Activated CD8-positive, alpha-beta memory T cell treated with anti-CD3 and anti-CD28 coated beads, Interleukin-2, amount 50 U/mL, for 48 hours (primary cell): ENCODE results near the gene TIFAB.

Experiments used
- DNase-seq: peaks from one replicate; pipeline ENCODE4 v3.0.0-alpha.2; 2020

TIFAB gene

DNA sequence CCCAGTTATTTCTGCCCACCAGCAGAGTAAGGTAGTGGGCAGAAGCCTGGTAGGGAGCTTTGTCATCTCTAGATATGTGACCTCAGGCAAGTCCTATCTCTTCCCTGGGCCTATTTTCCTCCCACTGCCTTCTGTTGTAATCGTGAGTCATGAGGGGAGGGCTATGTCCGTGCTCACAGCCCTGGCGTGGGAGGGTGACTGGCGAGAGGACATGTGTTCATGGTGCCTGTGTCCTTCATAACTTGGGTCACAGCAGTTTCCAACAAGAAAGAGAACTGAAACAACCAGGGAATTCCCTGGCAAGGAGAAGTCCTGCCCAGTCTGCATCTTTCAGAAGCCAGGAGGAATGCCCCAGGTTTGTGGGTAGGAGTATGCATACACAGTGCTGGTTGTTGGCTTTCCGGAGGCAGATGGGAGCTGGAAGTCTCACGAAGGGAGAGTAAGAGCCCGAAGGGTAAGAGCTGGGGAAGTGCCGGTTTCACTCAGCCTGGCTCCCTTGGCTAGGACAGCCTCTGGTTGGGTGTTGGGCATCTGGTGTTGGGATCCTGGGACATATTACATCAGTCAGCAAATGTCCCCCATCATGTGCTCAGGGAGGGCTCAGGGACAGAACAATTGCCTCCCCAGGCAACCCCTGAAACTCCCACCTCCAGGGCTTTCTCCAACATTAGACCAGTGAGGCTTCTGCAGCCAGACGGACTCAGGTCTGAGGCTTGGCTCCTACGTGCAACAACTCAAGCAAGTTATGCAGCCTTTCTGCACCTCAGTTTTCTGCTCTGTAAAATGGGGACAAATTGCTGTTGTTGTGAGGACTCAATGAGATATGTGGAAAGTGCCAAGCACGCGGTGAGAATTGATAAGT lies 4.3 kb upstream of the TIFAB start:
- DNase-seq, result no peak

DNA sequence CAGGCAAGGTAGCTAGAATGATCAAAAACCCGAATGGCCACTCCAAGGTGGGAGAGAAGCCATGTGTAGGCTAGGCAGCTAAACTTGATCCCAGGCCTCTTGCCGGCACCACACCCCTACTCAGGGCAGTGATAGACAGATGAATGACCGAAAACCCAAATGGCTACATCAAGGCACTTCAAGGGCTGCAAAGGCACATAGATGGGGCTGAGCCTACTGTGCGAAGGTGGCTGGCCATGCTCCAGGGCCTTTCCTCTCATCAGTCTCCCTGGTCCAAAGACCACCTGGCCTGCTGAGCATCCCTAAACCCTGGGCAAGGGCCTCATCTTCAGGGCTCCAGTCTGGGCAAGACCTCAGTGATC lies 3.7 kb upstream of the TIFAB start:
- DNase-seq, result no peak

GRCh38 chr5:135454946-135455345 lies 2.8 kb upstream of the TIFAB start:
- DNase-seq, result no peak

- DNase-seq, result no peak
These were observed 1.5 kb upstream of the TIFAB start for GRCh38 chr5:135453613-135454012.

DNA sequence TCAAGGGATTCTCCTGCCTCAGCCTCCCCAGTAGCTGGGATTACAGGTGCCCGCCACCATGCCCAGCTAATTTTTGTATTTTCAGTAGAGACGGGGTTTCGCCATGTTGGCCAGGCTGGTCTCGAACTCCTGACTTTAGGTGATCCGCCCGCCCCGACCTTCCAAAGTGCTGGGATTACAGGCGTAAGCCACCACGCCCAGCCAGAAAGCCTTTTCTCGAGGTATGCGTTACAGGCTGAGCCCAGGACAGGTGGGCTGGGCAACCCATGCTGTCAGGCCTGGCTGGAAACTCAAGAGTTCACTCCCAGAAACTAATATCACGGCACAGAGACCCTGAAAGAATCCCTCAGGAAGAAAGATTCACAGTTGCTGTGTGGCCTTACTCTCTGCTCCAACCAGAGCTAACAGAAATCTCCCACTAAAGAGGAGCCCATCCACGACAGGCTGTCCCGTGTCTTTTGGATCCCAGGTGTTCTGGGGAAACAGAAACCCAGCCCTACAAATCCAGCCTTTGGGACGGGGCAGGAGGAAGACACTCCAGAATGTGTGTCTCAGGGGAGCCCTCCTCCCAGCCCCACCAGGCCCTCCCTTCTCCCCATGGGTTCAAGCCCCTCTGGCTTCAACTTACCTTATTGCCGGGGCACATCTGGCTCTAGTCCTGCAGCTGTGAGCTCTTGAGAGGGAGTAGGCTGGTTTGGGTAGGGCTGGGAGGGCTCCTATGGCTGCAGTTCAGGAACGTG lies 400 bp downstream of the TIFAB start:
- no peak for DNase-seq

DNA sequence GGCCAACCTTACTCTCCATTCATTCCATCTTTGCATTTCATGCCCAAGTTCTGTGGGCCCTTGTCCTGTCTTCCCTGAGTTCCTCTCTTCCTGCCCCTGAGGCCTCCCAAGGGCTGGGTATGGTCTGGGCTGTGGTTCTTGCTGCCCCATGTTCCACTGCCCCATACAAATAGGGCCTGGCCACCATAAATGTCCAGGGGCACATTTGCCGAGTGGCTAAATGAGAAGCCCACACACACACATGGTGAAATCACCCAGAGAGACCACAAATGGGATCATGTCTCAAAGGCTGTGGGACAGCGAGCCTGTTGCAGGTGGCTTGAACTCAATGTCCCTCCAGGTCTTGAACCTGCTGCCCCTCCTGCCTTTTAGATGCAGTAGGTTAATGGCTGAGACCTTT lies 1.2 kb downstream of the TIFAB start:
- no peak for DNase-seq

DNA sequence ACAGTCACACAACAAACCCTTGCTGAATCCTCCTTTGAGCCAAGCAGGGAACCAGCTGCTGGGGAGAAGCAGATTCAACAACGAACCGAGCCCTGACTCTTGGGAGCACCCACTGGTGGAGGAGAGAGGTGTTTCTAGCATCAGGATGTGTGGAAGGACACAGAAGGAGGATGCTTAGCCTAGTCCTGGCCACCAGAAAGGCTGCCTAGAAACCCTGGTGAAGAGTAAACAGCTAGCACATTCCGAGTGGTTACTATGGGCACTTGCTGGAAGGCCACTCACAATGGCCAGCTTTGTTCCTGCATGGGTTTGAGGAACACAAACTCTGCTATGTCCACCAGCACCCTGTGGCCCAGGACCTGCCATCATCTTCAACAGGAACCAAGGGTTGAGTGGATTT lies 1.8 kb downstream of the TIFAB start:
- no peak for DNase-seq

DNA sequence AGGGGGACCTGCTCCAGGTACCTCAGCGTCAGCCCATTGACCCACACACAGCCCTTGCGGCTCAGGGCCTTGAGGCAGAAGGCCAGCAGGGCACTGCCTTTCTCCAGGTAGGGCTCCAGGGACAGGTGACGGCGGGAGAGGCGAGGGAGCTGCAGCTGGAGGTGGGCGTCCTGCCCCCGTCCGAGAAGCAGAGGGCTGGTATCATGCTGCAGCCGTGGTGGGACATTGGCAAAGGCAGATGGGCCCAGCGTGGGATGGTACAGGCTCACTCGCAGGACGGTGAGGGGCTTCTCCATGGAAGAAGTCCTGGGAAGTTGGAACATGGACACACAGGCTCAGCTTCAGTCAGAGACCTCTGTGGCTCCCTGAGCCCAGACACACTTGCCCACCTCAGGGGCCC lies 2.5 kb downstream of the TIFAB start:
- DNase-seq, result no peak

- DNase-seq, result no peak
These were observed 3.2 kb downstream of the TIFAB start for GRCh38 chr5:135448791-135449507.

- DNase-seq, result peak; percentile 18
These were observed 3.9 kb downstream of the TIFAB start for GRCh38 chr5:135448071-135448739.

DNA sequence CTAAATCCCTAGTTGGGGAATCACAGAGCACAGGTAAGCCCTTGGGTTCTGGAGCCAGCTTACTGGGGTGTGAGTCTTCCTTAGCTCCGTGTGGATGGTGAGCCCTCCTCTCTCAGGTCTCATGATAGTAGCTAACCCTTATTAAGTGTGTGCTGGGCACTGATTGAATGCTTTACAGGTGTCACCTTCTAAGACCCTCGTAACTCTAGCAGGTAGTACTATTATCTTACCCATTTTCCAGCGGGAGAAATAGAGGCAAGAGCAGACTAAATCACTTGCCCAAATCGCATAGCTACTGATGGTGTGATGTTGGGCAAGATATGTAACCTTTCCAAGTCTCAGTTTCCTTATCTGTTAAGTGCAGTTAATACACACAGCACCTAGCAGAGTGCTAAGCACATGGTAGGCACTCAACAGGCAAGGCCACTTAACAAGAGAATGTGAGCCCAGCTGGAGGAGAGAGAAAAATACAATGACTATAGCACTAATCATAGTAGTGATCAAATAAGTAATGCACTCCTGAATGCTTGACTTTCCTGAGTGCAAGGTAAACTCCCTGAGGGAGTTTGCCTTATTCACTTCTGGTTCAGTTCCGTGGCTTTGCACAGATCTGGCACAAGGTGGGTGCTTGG lies 4.7 kb downstream of the TIFAB start, which contains the start of gene DCANP1:
TSS of gene DCANP1 (minus strand) at position 51 of the 632 bp plus-strand sequence. CDS start 240 bp downstream, outside the sequence.
- DNase-seq, result peak; percentile 8

- peak; percentile 15 for DNase-seq
These were observed 5.5 kb downstream of the TIFAB start for GRCh38 chr5:135446615-135447014.

GRCh38 chr5:135446206-135446605 lies 5.9 kb downstream of the TIFAB start:
- peak; percentile 37 for DNase-seq

DNA sequence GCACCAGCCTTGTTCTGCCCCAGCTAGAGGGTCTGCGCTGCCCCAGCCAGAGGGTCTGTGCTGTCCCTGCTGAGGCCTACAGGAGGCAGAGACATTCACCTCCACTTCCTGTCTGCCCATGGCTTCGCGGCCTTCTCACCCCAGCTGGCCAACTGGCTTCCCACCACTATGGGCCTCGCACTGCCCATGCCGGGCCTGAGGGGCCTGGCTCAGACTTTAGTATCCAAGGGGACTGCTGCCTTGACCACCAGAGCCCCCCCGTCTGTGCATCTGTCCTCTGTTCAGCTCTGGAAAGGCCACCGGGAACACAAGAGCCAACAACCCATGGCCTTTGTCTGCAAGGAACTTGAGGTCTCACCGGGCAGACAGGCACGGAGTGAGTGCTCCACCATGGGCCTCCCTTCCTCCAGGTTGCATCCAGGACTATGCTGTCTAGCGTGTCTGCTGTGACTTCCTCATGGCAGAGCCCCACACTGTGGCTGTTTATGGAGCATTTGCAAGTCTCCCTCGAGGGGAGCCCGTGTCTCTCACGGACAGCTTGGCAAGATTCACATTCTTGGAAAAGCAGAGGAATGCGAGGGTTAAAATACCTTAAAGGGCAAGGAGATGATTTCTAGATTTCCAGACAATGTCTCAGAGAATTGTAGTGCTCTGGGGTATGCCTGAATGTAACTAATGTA lies 6.7 kb downstream of the TIFAB start:
- peak; percentile 32 for DNase-seq

- peak; percentile 32 for DNase-seq
These were observed 7.3 kb downstream of the TIFAB start for GRCh38 chr5:135444881-135445280.

- peak; percentile 26 for DNase-seq
These were observed 7.8 kb downstream of the TIFAB start for GRCh38 chr5:135444360-135444759.

DNA sequence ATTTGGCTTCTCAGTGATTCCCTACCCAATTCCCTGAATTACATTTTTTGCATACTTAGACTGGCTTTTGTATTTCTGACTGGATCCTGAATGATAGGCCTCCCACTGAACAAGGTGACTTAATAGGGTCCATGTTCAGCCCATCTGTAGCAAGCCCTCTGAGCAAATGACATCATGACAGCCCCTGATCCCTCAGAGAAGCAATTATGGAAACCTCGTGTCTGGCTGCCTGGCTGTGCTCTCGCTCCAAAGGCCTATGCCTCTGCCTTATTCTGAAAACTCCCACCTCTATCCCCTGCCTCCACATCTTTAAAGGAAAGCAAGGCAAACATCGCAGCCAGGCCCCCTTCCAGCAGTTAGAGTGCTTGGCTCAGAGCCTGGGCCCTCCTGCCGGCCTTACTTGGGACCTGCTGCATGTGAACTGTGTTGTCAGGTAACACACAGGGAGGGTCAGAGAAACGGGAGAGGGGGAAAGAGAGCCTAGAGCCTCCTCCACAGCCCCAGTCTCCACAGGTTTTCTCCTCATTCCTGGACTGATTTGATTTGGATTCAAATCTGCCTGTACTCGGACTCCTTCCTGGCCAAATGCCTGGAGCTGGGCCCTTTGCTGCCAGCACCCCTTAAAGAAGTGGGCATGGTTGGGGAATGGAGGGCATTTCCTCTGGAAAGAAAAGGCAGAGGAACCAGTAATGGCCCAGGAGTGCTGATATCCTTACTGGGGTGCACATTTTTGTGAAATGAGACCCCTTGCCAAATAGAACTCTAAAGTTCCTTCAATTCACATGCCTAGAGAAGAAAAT lies 8.8 kb downstream of the TIFAB start:
- peak; percentile 18 for DNase-seq

- DNase-seq, result peak; percentile 33
These were observed 9.6 kb downstream of the TIFAB start for GRCh38 chr5:135442431-135443160.

DNA sequence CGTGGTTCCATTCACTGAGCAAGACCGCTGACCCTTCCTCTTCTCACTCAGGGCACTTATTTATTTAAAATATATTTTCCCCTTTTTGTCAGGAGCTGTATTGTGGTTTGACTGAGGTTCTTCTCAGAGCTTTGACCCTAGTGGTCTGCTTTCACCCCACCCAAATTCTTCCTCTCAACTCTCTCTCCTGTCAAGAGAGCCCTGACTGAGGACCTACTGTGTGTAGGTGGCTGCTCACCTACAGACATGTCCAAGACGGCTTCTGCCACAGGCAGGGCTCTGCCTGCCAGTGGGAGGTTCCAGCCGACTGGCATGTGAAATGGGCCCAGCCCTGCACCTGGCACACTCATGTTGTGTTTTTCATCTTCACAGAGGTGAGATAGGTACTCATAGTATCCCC lies 10.2 kb downstream of the TIFAB start:
- peak; percentile 23 for DNase-seq

GRCh38 chr5:135441350-135441831 lies 10.8 kb downstream of the TIFAB start:
- peak; percentile 34 for DNase-seq
